Heart left ventricle (tissue), 13 donors: ENCODE data around the gene WIPI1.

Source experiments
- CTCF ChIP-seq, 12 donors: fragments of 200-600 bp; sonication (generic) in 4 of 12; IDR thresholded peaks; one replicate each; pipeline versions ENCODE4 v1.5.0 to v1.8.0; 2018 to 2022; ENCODE audit warnings: antibody characterized with exemption in 12 of 12, mild to moderate bottlenecking in 5 of 12
- POLR2A ChIP-seq, 2 donors: fragments of 450-650 bp; IDR thresholded peaks; one replicate each; pipeline ENCODE4 v1.6.1; 2017; ENCODE audit warnings: antibody characterized with exemption in 2 of 2, mild to moderate bottlenecking in 2 of 2, moderate library complexity in 2 of 2
- donor health status: ischemic (EF 13 %, LVEDD 7.1; RV severe dilation, severe dysfunction).
- donor health status: DM: no; HTN: yes; CAD: no.
- donor health status: DM: no; HTN: no; CAD: no.
- donor health status: ischemic (EF 25% LVEDD 6.9; RV normal size, moderate dysfunction).
- donor health status: ischemic (EF 25% LVEDD 5.7; RV mildly dilated, moderate dysfunction).
- donor health status: ischemic (EF 35%, LVEDD 5.7; RV mildly dilated, moderate dysfunction).
- donor health status: nonischemic (EF 11% LVEDD 7.7; RV severe dilation, severe dysfunction).
- donor health status: DM: yes; HTN: yes; CAD: no.
- donor health status: PGD.
- donor health status: ischemic (EF 29% LVEDD 5.4; RV normal size, mild dysfunction).
- donor health status: nonischemic (EF 23%, LVEDD 6.1; RV moderate dilation, normal function).

GRCh38 chr17:68433211-68433610 lies 24.1 kb downstream of the WIPI1 start:
- TF ChIP-seq CTCF (IDR thresholded peaks at IDR 0.05) (no peak), POLR2A (IDR thresholded peaks at IDR 0.05) (no peak)
